ENCODE measurements around the gene MMP15.

- TF ChIP-seq TAF1 (IDR thresholded peaks at IDR 0.05; ENCODE audit: borderline replicate concordance, low read depth, low read length) (no peak), POLR2A (IDR thresholded peaks at IDR 0.05; ENCODE audit: low read depth, low read length) (no peak), POLR2AphosphoS5 (IDR thresholded peaks at IDR 0.05; ENCODE audit: low read depth, low read length) (no peak)
Observed at GRCh38 chr16:58010886-58011285, 14.7 kb upstream of the MMP15 start.

Data from GM12892 (cell line).